ENCODE results near the gene B4GALT3.
A peak's percentile ranks its signal among the peaks of the same experiment; 100 is the strongest.

The B4GALT3 gene

GRCh38 chr1:161197560-161198193, 20.4 kb upstream of the B4GALT3 start:
- Histone ChIP-seq H3K9me3 (ENCODE audit: insufficient read depth, low read length) (no peaks in the 10 kb centered on the region), H3K9ac (ENCODE audit: insufficient read length, low read depth) (peak overlapping the region; percentile 86), H3K4me1 (ENCODE audit: insufficient read depth, insufficient read length) (peaks cover 40% of the 10 kb centered on the region), H3K36me3 (ENCODE audit: insufficient read depth, insufficient read length, low read length) (peaks cover 37% of the 10 kb centered on the region), H3K4me3 (ENCODE audit: insufficient read length, low read depth) (peak overlapping the region; percentile 52), H3K27me3 (ENCODE audit: insufficient read depth, insufficient read length) (no peaks in the 10 kb centered on the region)
- TF ChIP-seq ZNF274 (IDR thresholded peaks at IDR 0.05; ENCODE audit: low read depth, low read length): no peak
- TF ChIP-seq SUZ12 (IDR thresholded peaks at IDR 0.05; ENCODE audit: extremely low read depth, insufficient read depth, insufficient read length): no peak
- no peak for TF ChIP-seq YY1 (IDR thresholded peaks at IDR 0.05; ENCODE audit: insufficient read depth, insufficient read length)
- DNase-seq (ENCODE audit: low read depth, low spot score): no peak

- Histone ChIP-seq H3K4me3 (ENCODE audit: insufficient read length, low read depth) (peak overlapping the region; percentile 52), H3K9me3 (ENCODE audit: insufficient read depth, low read length) (no peaks in the 10 kb centered on the region), H3K4me1 (ENCODE audit: insufficient read depth, insufficient read length) (peaks cover 38% of the 10 kb centered on the region), H3K9ac (ENCODE audit: insufficient read length, low read depth) (peak overlapping the region; percentile 86), H3K36me3 (ENCODE audit: insufficient read depth, insufficient read length, low read length) (peaks cover 45% of the 10 kb centered on the region), H3K27me3 (ENCODE audit: insufficient read depth, insufficient read length) (no peaks in the 10 kb centered on the region)
- DNase-seq (ENCODE audit: low read depth, low spot score): no peak
- TF ChIP-seq ZNF274 (IDR thresholded peaks at IDR 0.05; ENCODE audit: low read depth, low read length): no peak
Measured at GRCh38 chr1:161196521-161197451, 19.5 kb upstream of the B4GALT3 start.

- Histone ChIP-seq H3K9me3 (ENCODE audit: insufficient read depth, low read length) (no peaks in the 10 kb centered on the region), H3K27me3 (ENCODE audit: insufficient read depth, insufficient read length) (no peaks in the 10 kb centered on the region), H3K4me1 (ENCODE audit: insufficient read depth, insufficient read length) (peaks cover 36% of the 10 kb centered on the region), H3K36me3 (ENCODE audit: insufficient read depth, insufficient read length, low read length) (peaks cover 52% of the 10 kb centered on the region), H3K9ac (ENCODE audit: insufficient read length, low read depth) (no peak overlapping the region), H3K4me3 (ENCODE audit: insufficient read length, low read depth) (no peak overlapping the region)
- TF ChIP-seq SUZ12 (IDR thresholded peaks at IDR 0.05; ENCODE audit: extremely low read depth, insufficient read depth, insufficient read length) (no peak), ZNF274 (IDR thresholded peaks at IDR 0.05; ENCODE audit: low read depth, low read length) (no peak), YY1 (IDR thresholded peaks at IDR 0.05; ENCODE audit: insufficient read depth, insufficient read length) (no peak)
- no peak for DNase-seq (ENCODE audit: low read depth, low spot score)
Measured at GRCh38 chr1:161196111-161196510, 18.8 kb upstream of the B4GALT3 start.

GRCh38 chr1:161195171-161195570, 17.9 kb upstream of the B4GALT3 start:
- Histone ChIP-seq H3K36me3 (ENCODE audit: insufficient read depth, insufficient read length, low read length) (peaks cover 58% of the 10 kb centered on the region), H3K9me3 (ENCODE audit: insufficient read depth, low read length) (no peaks in the 10 kb centered on the region), H3K27me3 (ENCODE audit: insufficient read depth, insufficient read length) (no peaks in the 10 kb centered on the region), H3K4me3 (ENCODE audit: insufficient read length, low read depth) (no peak overlapping the region), H3K9ac (ENCODE audit: insufficient read length, low read depth) (no peak overlapping the region), H3K4me1 (ENCODE audit: insufficient read depth, insufficient read length) (peaks cover 31% of the 10 kb centered on the region)
- no peak for TF ChIP-seq SUZ12 (IDR thresholded peaks at IDR 0.05; ENCODE audit: extremely low read depth, insufficient read depth, insufficient read length)
- DNase-seq (ENCODE audit: low read depth, low spot score): no peak

- Histone ChIP-seq H3K36me3 (ENCODE audit: insufficient read depth, insufficient read length, low read length) (peaks cover 62% of the 10 kb centered on the region), H3K9ac (ENCODE audit: insufficient read length, low read depth) (no peak overlapping the region), H3K4me1 (ENCODE audit: insufficient read depth, insufficient read length) (peaks cover 20% of the 10 kb centered on the region), H3K27me3 (ENCODE audit: insufficient read depth, insufficient read length) (no peaks in the 10 kb centered on the region), H3K4me3 (ENCODE audit: insufficient read length, low read depth) (no peak overlapping the region), H3K9me3 (ENCODE audit: insufficient read depth, low read length) (no peaks in the 10 kb centered on the region)
- no peak for DNase-seq (ENCODE audit: low read depth, low spot score)
- TF ChIP-seq SUZ12 (IDR thresholded peaks at IDR 0.05; ENCODE audit: extremely low read depth, insufficient read depth, insufficient read length): no peak
- no peak for TF ChIP-seq YY1 (IDR thresholded peaks at IDR 0.05; ENCODE audit: insufficient read depth, insufficient read length)
Measured at GRCh38 chr1:161193561-161194235, 16.4 kb upstream of the B4GALT3 start.

GRCh38 chr1:161192476-161193465, 15.5 kb upstream of the B4GALT3 start:
- peak; percentile 86 for DNase-seq (ENCODE audit: low read depth, low spot score)
- Histone ChIP-seq H3K9me3 (ENCODE audit: insufficient read depth, low read length) (no peaks in the 10 kb centered on the region), H3K27me3 (ENCODE audit: insufficient read depth, insufficient read length) (no peaks in the 10 kb centered on the region), H3K36me3 (ENCODE audit: insufficient read depth, insufficient read length, low read length) (peaks cover 62% of the 10 kb centered on the region), H3K4me1 (ENCODE audit: insufficient read depth, insufficient read length) (peaks cover 18% of the 10 kb centered on the region), H3K9ac (ENCODE audit: insufficient read length, low read depth) (peak overlapping the region; percentile 22), H3K4me3 (ENCODE audit: insufficient read length, low read depth) (no peak overlapping the region)
- no peak for TF ChIP-seq SUZ12 (IDR thresholded peaks at IDR 0.05; ENCODE audit: extremely low read depth, insufficient read depth, insufficient read length)
- no peak for TF ChIP-seq YY1 (IDR thresholded peaks at IDR 0.05; ENCODE audit: insufficient read depth, insufficient read length)
- no peak for TF ChIP-seq ZNF274 (IDR thresholded peaks at IDR 0.05; ENCODE audit: low read depth, low read length)

Measured in NT2/D1 (cell line).